ENCODE data around the gene TPX2.
A peak's percentile ranks its signal among the peaks of the same experiment; 100 is the strongest.
"Not testable (repeated sequence)": the region's sequence is repeated elsewhere in the genome, so short reads cannot be mapped to it uniquely, and the experiment has no call there.

TPX2 gene

GRCh38 chr20:31815408-31816188 lies 76.5 kb downstream of the TPX2 start:
- no peak for DNase-seq (ENCODE audit: low read depth)

DNA sequence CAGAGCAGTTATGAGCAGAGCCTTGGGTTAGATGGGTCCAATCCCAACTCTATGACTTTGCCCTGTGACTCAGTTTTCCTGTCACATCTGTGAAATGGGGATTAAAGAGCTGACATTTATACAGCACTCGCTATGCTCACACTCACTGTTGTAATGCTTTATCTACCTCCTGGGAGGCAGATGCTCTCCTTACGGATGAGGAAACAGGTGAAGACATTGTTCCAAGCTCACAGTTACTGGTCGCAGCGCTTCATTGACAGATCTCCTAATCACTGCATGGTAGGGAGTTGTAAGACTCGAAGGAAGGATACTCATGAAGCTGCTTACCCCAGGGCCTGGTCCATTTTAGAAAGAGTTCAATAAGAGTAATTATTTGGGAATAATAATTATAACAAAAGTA lies 77.1 kb downstream of the TPX2 start:
- no peak for DNase-seq (ENCODE audit: low read depth)

- DNase-seq (ENCODE audit: low read depth) = no peak
These were observed 78.4 kb downstream of the TPX2 start for GRCh38 chr20:31817461-31817860.

DNA sequence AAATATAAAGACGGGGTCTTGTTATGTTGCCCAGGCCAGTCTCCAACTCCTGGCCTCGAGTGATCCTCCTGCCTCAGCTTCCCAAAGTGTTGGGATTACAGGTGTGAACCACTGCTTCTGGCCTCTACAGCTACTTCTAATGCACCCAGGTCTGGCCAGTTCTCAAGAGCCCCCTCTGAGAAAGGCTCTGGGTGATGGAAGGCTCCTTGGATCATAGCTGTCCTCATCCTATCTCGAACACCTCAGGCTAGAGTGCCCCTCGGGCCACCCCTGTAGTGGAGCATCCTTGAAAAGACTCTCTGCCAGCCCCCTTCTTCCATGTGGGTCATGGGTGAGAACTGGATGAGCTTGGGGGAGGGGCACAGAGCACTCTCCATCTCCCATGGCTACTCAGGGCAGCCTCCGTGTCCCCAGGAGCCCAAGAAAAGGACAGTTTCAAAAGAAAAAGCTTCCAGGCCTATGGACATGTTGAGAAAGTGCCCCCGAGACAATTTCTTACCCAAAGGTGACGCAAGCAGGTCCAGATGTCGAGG lies 79.4 kb downstream of the TPX2 start:
- no peak for DNase-seq (ENCODE audit: low read depth)

DNA sequence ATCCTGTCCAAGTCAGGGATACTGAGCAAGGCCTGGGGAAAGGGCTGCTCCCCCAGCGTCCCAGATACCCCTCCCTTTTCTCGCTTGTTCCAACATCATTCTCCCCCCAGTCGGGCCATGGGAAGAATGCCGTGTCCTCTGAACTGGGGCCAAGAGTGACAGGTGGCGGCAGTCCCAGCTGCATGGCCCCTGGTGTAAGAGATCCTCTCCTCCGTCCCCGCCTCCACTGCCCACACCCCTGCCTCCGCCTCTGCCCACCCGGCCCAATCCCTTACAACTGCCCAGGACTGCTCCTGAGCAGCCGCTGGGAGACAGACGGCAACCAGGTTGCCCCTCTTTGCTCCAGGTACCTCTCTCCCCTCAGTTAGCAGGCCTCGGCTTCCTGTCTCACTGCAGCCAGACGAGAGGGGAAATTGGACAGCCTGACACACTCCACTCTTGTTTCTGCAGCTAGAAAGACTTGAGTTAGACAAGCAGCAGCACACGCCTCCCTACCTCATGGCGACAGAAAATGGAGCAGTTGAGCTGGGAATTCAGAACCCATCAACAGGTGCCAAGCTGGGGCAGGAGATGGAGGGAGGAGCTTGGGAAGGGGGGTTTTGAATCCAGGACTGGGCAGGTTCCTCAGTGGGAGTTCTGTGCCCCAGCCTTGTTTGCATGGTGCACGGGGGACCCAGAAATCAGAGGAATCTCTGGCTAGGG lies 80.1 kb downstream of the TPX2 start, which contains the start of gene MYLK2:
Gene MYLK2, plus strand, starts transcription at position 274 of the 702 bp plus-strand sequence. Its CDS starts 225 bp downstream, at position 499.
- no peak for DNase-seq (ENCODE audit: low read depth)

DNA sequence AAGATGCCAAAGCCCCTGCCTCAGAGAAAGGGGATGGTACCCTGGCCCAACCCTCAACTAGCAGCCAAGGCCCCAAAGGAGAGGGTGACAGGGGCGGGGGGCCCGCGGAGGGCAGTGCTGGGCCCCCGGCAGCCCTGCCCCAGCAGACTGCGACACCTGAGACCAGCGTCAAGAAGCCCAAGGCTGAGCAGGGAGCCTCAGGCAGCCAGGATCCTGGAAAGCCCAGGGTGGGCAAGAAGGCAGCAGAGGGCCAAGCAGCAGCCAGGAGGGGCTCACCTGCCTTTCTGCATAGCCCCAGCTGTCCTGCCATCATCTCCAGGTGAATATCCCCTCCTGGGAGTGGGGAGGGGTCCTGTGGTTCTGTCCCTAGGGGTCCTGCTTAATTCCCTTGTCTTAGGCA lies 81.1 kb downstream of the TPX2 start:
- DNase-seq (ENCODE audit: low read depth) = no peak

DNA sequence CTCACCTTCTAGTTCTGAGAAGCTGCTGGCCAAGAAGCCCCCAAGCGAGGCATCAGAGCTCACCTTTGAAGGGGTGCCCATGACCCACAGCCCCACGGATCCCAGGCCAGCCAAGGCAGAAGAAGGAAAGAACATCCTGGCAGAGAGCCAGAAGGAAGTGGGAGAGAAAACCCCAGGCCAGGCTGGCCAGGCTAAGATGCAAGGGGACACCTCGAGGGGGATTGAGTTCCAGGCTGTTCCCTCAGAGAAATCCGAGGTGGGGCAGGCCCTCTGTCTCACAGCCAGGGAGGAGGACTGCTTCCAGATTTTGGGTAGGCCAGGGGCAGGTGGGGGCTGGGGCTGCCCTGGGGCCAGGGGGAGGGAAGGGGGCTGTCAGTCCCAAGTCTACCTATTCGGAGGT lies 82.3 kb downstream of the TPX2 start:
- DNase-seq (ENCODE audit: low read depth) = no peak

- DNase-seq (ENCODE audit: low read depth) = peak; percentile 66
These were observed 83.6 kb downstream of the TPX2 start for GRCh38 chr20:31822421-31823330.

- DNase-seq (ENCODE audit: low read depth) = no peak
These were observed 84.5 kb downstream of the TPX2 start for GRCh38 chr20:31823360-31824124.

DNA sequence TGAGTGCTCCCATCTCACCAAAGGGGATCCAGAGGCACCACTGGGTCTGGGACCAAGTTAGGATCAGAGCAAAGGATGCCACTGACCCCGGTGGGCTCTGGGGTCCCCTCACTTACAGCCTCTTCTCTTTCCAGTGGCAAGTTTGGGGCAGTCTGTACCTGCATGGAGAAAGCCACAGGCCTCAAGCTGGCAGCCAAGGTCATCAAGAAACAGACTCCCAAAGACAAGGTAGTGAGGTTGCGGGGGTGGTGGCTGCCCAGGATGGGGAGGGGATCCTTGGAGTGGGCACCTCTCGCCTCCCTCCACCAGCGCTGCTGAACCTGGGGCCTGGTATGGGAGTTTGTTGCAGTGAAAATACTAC lies 85.0 kb downstream of the TPX2 start:
- no peak for DNase-seq (ENCODE audit: low read depth)

- DNase-seq (ENCODE audit: low read depth) = no peak
These were observed 85.6 kb downstream of the TPX2 start for GRCh38 chr20:31824554-31825313.

DNA sequence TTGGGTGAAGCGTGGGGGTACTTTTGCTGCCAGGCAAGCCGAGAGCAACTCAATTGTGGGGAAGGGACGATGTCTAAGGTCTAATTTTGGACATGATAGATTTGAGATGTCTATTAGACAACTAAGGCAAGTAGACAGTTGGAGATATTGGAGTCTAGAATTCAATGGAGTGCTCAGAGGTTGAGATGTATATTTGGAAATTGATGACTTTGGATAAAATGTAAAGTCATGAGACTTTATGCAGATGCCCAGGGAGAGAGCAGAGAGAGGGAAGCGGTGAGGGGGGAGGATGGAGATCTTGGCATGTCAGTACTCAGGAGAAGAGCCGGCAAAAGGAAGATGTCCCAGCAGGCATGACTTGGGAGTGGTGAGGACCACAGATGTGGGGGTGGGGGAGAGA lies 87.0 kb downstream of the TPX2 start:
- DNase-seq (ENCODE audit: low read depth) = no peak

- DNase-seq (ENCODE audit: low read depth) = no peak
These were observed 88.0 kb downstream of the TPX2 start for GRCh38 chr20:31827059-31827458.

DNA sequence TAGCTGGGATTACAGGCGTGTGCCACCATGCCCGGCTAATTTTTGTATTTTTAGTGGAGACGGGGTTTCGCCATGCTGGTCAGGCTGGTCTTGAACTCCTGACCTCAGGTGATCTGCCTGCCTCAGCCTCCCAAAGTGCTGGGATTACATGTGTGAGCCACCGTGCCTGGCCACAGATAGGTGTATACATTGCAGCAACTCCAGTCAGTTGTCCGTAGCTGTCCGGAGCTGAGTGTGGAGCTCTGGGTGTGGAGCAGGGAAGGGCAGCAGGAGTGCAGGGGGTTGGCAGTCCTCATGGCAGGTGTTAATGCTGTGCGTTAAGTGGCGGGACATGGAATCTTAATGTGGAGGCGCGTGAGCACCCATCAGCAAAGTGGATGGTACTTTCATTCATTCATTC lies 88.9 kb downstream of the TPX2 start:
- DNase-seq (ENCODE audit: low read depth) = not testable (repeated sequence)

DNA sequence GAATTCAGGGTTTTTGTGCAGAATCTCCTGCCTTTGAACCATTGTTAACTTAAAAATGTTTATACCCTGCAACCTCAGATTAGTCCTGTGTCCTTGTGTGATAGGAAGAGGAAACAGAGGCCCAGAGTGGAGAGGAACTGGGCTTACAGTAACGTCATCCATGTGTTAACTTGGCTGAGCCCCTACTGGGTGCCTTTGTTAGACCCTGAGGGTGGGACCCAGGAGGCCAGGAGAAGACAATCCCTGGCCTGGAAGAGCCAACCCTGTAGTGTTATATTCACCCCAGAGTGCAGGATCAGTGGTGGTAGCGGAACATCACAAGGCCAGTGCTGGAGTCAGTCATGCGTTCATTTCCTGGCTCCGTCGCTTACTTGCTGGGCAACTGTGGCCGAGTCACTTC lies 90.6 kb downstream of the TPX2 start:
- no peak for DNase-seq (ENCODE audit: low read depth)

DNA sequence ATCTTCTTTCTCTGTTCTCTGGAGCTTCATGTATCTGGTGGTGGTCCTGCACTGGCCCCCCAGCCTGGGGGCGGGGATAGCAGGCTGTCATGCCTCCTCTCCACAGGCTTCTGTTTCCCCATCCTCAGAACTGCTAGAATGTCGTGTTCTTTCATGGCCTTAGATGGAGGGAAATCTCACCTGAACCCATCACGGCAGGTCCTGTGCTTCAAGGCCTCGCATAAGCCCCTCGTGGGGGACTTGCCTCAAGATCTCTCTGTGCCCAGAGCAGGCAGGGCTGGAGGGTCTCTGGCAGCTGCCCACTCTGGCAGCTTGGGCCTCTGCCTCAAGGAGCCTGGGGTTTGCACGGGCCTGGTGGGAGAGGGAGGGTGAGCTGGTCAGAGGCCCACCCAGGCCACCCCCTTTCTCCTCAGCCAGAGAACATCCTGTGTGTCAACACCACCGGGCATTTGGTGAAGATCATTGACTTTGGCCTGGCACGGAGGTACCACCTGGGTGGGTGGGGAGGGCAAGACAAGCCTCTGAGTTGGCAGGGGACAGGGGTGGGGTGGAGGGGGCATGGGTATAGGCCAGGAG lies 91.4 kb downstream of the TPX2 start:
- DNase-seq (ENCODE audit: low read depth) = no peak

GRCh38 chr20:31831211-31831610 lies 92.1 kb downstream of the TPX2 start:
- DNase-seq (ENCODE audit: low read depth) = no peak

GRCh38 chr20:31831771-31832306 lies 92.7 kb downstream of the TPX2 start:
- no peak for DNase-seq (ENCODE audit: low read depth)

GRCh38 chr20:31833130-31833930 lies 94.2 kb downstream of the TPX2 start:
- DNase-seq (ENCODE audit: low read depth) = peak; percentile 47
